HEK293 (cell line): ENCODE measurements around the gene MRPL21.

Source experiments
- FEZF1 ChIP-seq: fragments of 450-650 bp; formaldehyde crosslinking; IDR thresholded peaks from 2 replicates; pipeline ENCODE4 v1.5.1; 2016; ENCODE audit warnings: missing biosample characterization, missing genetic modification characterization
- SCRT1 ChIP-seq: fragments of 450-650 bp; formaldehyde crosslinking; IDR thresholded peaks from 2 replicates; pipeline ENCODE4 v1.5.1; 2016; ENCODE audit warnings: missing biosample characterization, missing genetic modification characterization, borderline replicate concordance
- ZNF23 ChIP-seq: fragments of 450-650 bp; formaldehyde crosslinking; IDR thresholded peaks from 2 replicates; pipeline ENCODE4 v1.5.1; 2016; ENCODE audit warnings: missing biosample characterization, missing genetic modification characterization, borderline replicate concordance
- ZNF248 ChIP-seq: fragments of 450-650 bp; formaldehyde crosslinking; IDR thresholded peaks from 2 replicates; pipeline ENCODE4 v1.5.1; 2017; ENCODE audit warnings: missing biosample characterization, missing genetic modification characterization
- ZNF274 ChIP-seq, 2 experiments: fragments of 200-500 bp in 1 of 2; fragments of 450-650 bp in 1 of 2; sonication (Bioruptor generic) in 1 of 2; formaldehyde crosslinking in 1 of 2; IDR thresholded peaks; 2 replicates each; pipeline versions ENCODE4 v1.5.1 to v1.6.1; 2014 to 2016; ENCODE audit warnings: borderline replicate concordance in 1 of 2, inconsistent platforms in 1 of 2, low read length in 1 of 2, missing biosample characterization in 1 of 2, missing genetic modification characterization in 1 of 2
- ZNF423 ChIP-seq: fragments of 450-650 bp; formaldehyde crosslinking; IDR thresholded peaks from 2 replicates; pipeline ENCODE4 v1.5.1; 2016; ENCODE audit warnings: missing biosample characterization, missing genetic modification characterization
- TF ChIP-seq, protein P1 (sequence below): fragments of 450-650 bp; formaldehyde crosslinking; IDR thresholded peaks from 2 replicates; pipeline ENCODE4 v1.5.1; 2016; ENCODE audit warnings: missing biosample characterization, missing genetic modification characterization
- TF ChIP-seq, protein P2 (sequence below): IDR thresholded peaks from 2 replicates; pipeline ENCODE4 v1.6.1; 2011; ENCODE audit warnings: mild to moderate bottlenecking, low read depth, low read length, borderline replicate concordance

DNA sequence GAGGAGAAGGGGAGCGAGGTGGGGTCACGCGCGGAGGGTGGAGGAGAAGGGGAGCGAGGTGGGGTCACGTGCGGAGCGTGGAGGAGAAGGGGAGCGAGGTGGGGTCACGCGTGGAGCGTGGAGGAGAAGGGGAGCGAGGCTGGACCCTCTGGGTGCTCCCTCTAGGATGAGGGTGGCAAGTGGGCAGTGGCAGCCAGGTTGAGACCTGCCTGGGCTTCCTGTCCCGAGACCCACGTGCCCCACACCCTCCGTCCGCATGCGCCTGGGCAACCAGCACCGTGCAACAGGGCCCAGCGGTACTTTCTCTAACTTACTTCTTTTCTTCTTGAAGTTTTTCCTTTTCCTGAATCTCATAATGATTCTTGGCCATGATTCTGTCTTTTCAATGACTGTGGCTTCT, 11.1 kb downstream of the MRPL21 start:
- no peak for TF ChIP-seq ZNF423 (tag by site-specific recombination)
- no peak for TF ChIP-seq ZNF23 (tag by site-specific recombination)
- TF ChIP-seq, protein P1, sequence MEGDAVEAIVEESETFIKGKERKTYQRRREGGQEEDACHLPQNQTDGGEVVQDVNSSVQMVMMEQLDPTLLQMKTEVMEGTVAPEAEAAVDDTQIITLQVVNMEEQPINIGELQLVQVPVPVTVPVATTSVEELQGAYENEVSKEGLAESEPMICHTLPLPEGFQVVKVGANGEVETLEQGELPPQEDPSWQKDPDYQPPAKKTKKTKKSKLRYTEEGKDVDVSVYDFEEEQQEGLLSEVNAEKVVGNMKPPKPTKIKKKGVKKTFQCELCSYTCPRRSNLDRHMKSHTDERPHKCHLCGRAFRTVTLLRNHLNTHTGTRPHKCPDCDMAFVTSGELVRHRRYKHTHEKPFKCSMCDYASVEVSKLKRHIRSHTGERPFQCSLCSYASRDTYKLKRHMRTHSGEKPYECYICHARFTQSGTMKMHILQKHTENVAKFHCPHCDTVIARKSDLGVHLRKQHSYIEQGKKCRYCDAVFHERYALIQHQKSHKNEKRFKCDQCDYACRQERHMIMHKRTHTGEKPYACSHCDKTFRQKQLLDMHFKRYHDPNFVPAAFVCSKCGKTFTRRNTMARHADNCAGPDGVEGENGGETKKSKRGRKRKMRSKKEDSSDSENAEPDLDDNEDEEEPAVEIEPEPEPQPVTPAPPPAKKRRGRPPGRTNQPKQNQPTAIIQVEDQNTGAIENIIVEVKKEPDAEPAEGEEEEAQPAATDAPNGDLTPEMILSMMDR, result no peak
- no peak for TF ChIP-seq ZNF248 (tag by site-specific recombination)
- no peak for TF ChIP-seq FEZF1
- TF ChIP-seq, protein P2, sequence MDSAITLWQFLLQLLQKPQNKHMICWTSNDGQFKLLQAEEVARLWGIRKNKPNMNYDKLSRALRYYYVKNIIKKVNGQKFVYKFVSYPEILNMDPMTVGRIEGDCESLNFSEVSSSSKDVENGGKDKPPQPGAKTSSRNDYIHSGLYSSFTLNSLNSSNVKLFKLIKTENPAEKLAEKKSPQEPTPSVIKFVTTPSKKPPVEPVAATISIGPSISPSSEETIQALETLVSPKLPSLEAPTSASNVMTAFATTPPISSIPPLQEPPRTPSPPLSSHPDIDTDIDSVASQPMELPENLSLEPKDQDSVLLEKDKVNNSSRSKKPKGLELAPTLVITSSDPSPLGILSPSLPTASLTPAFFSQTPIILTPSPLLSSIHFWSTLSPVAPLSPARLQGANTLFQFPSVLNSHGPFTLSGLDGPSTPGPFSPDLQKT, result no peak
- TF ChIP-seq SCRT1 (tag by site-specific recombination), result no peak
- TF ChIP-seq ZNF274 (IDR thresholded peaks at IDR 0.05; ENCODE audit: low read length), result no peak
- TF ChIP-seq ZNF274 (tag by site-specific recombination; IDR thresholded peaks at IDR 0.05; ENCODE audit: borderline replicate concordance), result no peak
